Measurements from ENCODE around the gene IFNLR1. TPM values are rescaled to one million over a fixed set of nuclear protein-coding genes. Genes with fewer than 3 reads are reported as not detected.

IFNLR1 gene
- total and polyA plus RNA-seq, 2 of the 8 experiments (the other 6 are each of a cell fraction or from before 2014, with no cell fraction given) = 6.8 to 10.1 TPM

- ChIA-PET POLR2A (ENCODE audit: partially characterized antibody) (interaction anchor here (0.8 to 7.2 kb wide), 2 partner anchors 10 to 16 kb away, joined by 3 to 51 read pairs; no protein-coding TSS in a partner anchor), CTCF (ENCODE audit: partially characterized antibody) (interaction anchor here (0.9 to 10.9 kb wide), 5 partner anchors 8 to 229 kb away, joined by 3 to 85 read pairs (median 7); no protein-coding TSS in a partner anchor)
- Histone ChIP-seq H2AK5ac (ENCODE audit: low read depth, low read length) (no peak overlapping the region), H3K56ac (replicated peaks; ENCODE audit: insufficient read length, low read depth, low read length) (no peak overlapping the region), H2BK20ac (ENCODE audit: low read length) (no peak overlapping the region), H3K4me2 (ENCODE audit: insufficient read depth in 1 of 2, low read depth in 2 of 2, low read length in 2 of 2) (no peak overlapping the region), H3K4ac (replicated peaks; ENCODE audit: insufficient read length, low read depth, low read length) (no peak overlapping the region), H2BK5ac (ENCODE audit: low read depth, low read length) (no peak overlapping the region), H3K9me3 (ENCODE audit: insufficient read depth in 2 of 2, low read depth in 1 of 2, low read length in 1 of 2) (no peaks in the 10 kb centered on the region), H3K23ac (ENCODE audit: insufficient read length) (no peak overlapping the region), H4K20me1 (replicated peaks in 1 of 2; ENCODE audit: control insufficient read depth in 1 of 2, insufficient read depth in 2 of 2, low read length in 2 of 2) (peaks cover 0 to 10% of the 10 kb centered on the region in 2 experiments), H2BK12ac (ENCODE audit: low read depth, low read length) (no peak overlapping the region), H3K79me2 (ENCODE audit: control insufficient read depth in 1 of 2, insufficient read depth in 2 of 2, low read length in 2 of 2) (no peaks in the 10 kb centered on the region), H3K27ac (ENCODE audit: low read depth, low read length) (no peak overlapping the region), H3K9ac (replicated peaks in 1 of 4; ENCODE audit: extremely low read depth in 1 of 4, low read depth in 3 of 4, low read length in 3 of 4) (no peak overlapping the region), H4K91ac (replicated peaks; ENCODE audit: insufficient read length, low read length) (no peak overlapping the region), H2BK15ac (ENCODE audit: low read length) (no peak overlapping the region), H3K18ac (ENCODE audit: extremely low read depth, low read length) (no peak overlapping the region), H4K5ac (ENCODE audit: insufficient read length, low read depth, low read length) (no peak overlapping the region), H2BK120ac (replicated peaks; ENCODE audit: low read depth, low read length) (no peak overlapping the region), H3K4me3 (ENCODE audit: extremely low read depth in 1 of 4, insufficient read depth in 2 of 4, low read depth in 3 of 4, low read length in 4 of 4) (no peak overlapping the region), H3K14ac (ENCODE audit: insufficient read length) (no peak overlapping the region), H3K36me3 (ENCODE audit: control insufficient read depth in 2 of 4, insufficient read depth in 4 of 4, low read length in 3 of 4) (peaks cover 0 to 19% (median 7%) of the 10 kb centered on the region in 4 experiments; a peak in 5 of 8 replicates), H3K23me2 (ENCODE audit: low read depth, low read length) (no peaks in the 10 kb centered on the region), H4K8ac (ENCODE audit: extremely low read depth, insufficient read depth, low read length) (no peak overlapping the region), H3K4me1 (replicated peaks in 1 of 4; ENCODE audit: control insufficient read depth in 3 of 4, insufficient read depth in 4 of 4, low read length in 3 of 4) (0 out of 7 replicates have a peak, but pooled peaks cover 0 to 3% (median 0%) of the 10 kb centered on the region in 4 experiments), H2AFZ (ENCODE audit: low read length) (no peak overlapping the region), H3K79me1 (ENCODE audit: low read depth, low read length) (no peaks in the 10 kb centered on the region), H3K27me3 (replicated peaks in 1 of 4; ENCODE audit: control insufficient read depth in 3 of 4, extremely low read depth in 1 of 4, insufficient read depth in 3 of 4, low read length in 3 of 4) (no peaks in the 10 kb centered on the region)
- no peak for TF ChIP-seq TEAD4 (IDR thresholded peaks at IDR 0.05; ENCODE audit: low read depth, low read length)
- no peak for TF ChIP-seq BRCA1 (IDR thresholded peaks at IDR 0.05; ENCODE audit: low read depth, low read length)
- no peak for TF ChIP-seq SUZ12 (IDR thresholded peaks at IDR 0.05; ENCODE audit: low read length)
- TF ChIP-seq GABPA (IDR thresholded peaks at IDR 0.05; ENCODE audit: borderline replicate concordance, insufficient read depth, low read length) = no peak
- TF ChIP-seq SRF (IDR thresholded peaks at IDR 0.05; ENCODE audit: low read depth, low read length) = no peak
- TF ChIP-seq MAFK (IDR thresholded peaks at IDR 0.05; ENCODE audit: low read depth, low read length) = no peak
- TF ChIP-seq EP300 (IDR thresholded peaks at IDR 0.05; ENCODE audit: borderline replicate concordance in 1 of 2, low read depth in 2 of 2, low read length in 2 of 2) = no peak
- no peak for TF ChIP-seq RNF2 (IDR thresholded peaks at IDR 0.05; ENCODE audit: borderline replicate concordance, low read depth, low read length, missing control alignments, poor library complexity, severe bottlenecking)
- TF ChIP-seq SIN3A (conservative IDR thresholded peaks at IDR 0.05 in 1 of 2, IDR thresholded peaks at IDR 0.05 in 1 of 2; ENCODE audit: low read depth in 1 of 2, low read length in 2 of 2) = no peak
- TF ChIP-seq TBP (IDR thresholded peaks at IDR 0.05; ENCODE audit: low read depth, low read length) = no peak
- no peak for TF ChIP-seq EZH2 (IDR thresholded peaks at IDR 0.05; ENCODE audit: low read depth, low read length, severe bottlenecking)
- WGBS, 2 experiments (ENCODE audit: extremely low coverage in 1 of 2, insufficient coverage in 1 of 2, insufficient read length in 1 of 2, insufficient replicate concordance in 2 of 2, low coverage in 1 of 2, low lambda C conversion rate in 2 of 2, missing lambda C conversion rate in 1 of 2) = 93% methylated on average over 5 of the region's 5 CpGs; no CpG with 5 or more reads in 1 of the 2 experiments
- DNase-seq (ENCODE audit: low read depth in 1 of 2, low spot score in 2 of 2) (no peak), FAIRE-seq (no peak)
Measured at GRCh38 chr1:24162201-24162600, 24.9 kb downstream of the IFNLR1 start.

Data from H1 (cell line).